HL-60 (cell line): ENCODE measurements around the gene PIP4K2A.

Source experiments
- DNase-seq, 2 experiments: peaks; one replicate each; pipeline ENCODE4 v3.0.0-alpha.2; 2010 to 2020; ENCODE audit warnings: low read depth in 1 of 2, low spot score in 1 of 2
- H3K27ac ChIP-seq: fragments of 250-450 bp; sonication (Bioruptor Pico); replicated peaks from 2 replicates; pipeline ENCODE4 v1.5.1; 2020; ENCODE audit warnings: mild to moderate bottlenecking, moderate library complexity
- H3K27me3 ChIP-seq: fragments of 250-450 bp; sonication (Bioruptor Pico); 2 replicates; pipeline ENCODE4 v1.5.1; 2021; ENCODE audit warnings: mild to moderate bottlenecking, moderate library complexity; ENCODE audit not compliant: insufficient read depth, poor library complexity, severe bottlenecking
- H3K4me3 ChIP-seq: replicated peaks from 2 replicates; pipeline ENCODE4 v1.5.1; 2011; ENCODE audit warnings: mild to moderate bottlenecking, control low read depth, low read length; ENCODE audit not compliant: insufficient read depth
- GABPA ChIP-seq: IDR thresholded peaks from 2 replicates; pipeline ENCODE4 v1.6.1; 2012; ENCODE audit warnings: low read depth
- POLR2AphosphoS5 ChIP-seq: IDR thresholded peaks from 2 replicates; pipeline ENCODE4 v1.6.1; 2012; ENCODE audit warnings: low read depth
- SPI1 ChIP-seq: IDR thresholded peaks from 2 replicates; pipeline ENCODE4 v1.6.1; 2012; ENCODE audit warnings: low read depth, mild to moderate bottlenecking, borderline replicate concordance
- TF ChIP-seq, protein P1 (sequence below): IDR thresholded peaks from one replicate; pipeline ENCODE4 v1.5.1; 2011; ENCODE audit warnings: low read length, control low read depth, inconsistent platforms; ENCODE audit not compliant: insufficient read depth
- TF ChIP-seq, protein P2 (sequence below): IDR thresholded peaks from 2 replicates; pipeline ENCODE4 v1.6.1; 2012; ENCODE audit warnings: low read depth; ENCODE audit not compliant: insufficient replicate concordance

Gene PIP4K2A

DNA sequence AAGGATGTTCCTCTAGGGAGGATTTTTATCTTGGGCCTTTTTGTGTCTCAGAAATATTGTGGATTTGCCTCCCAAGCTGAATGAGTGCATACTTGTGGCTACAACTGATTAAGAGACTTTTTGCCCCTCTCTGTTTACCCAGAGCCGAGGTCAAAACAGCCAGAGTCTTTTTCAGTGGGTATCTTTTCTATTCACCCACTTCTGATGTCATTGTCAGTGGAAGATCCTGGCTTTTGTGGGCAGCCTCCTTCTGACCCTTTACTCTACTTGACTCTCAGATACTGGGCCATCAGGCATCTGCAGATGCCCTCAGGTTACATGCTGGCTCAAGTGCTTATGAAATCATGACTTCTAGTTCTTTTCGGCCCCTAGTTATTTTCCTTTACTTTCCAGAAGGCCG lies 19.6 kb upstream of the PIP4K2A start:
- TF ChIP-seq SPI1 (no peak), POLR2AphosphoS5 (no peak), GABPA (no peak)
- TF ChIP-seq, protein P1, sequence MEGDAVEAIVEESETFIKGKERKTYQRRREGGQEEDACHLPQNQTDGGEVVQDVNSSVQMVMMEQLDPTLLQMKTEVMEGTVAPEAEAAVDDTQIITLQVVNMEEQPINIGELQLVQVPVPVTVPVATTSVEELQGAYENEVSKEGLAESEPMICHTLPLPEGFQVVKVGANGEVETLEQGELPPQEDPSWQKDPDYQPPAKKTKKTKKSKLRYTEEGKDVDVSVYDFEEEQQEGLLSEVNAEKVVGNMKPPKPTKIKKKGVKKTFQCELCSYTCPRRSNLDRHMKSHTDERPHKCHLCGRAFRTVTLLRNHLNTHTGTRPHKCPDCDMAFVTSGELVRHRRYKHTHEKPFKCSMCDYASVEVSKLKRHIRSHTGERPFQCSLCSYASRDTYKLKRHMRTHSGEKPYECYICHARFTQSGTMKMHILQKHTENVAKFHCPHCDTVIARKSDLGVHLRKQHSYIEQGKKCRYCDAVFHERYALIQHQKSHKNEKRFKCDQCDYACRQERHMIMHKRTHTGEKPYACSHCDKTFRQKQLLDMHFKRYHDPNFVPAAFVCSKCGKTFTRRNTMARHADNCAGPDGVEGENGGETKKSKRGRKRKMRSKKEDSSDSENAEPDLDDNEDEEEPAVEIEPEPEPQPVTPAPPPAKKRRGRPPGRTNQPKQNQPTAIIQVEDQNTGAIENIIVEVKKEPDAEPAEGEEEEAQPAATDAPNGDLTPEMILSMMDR, result no peak
- TF ChIP-seq, protein P2, sequence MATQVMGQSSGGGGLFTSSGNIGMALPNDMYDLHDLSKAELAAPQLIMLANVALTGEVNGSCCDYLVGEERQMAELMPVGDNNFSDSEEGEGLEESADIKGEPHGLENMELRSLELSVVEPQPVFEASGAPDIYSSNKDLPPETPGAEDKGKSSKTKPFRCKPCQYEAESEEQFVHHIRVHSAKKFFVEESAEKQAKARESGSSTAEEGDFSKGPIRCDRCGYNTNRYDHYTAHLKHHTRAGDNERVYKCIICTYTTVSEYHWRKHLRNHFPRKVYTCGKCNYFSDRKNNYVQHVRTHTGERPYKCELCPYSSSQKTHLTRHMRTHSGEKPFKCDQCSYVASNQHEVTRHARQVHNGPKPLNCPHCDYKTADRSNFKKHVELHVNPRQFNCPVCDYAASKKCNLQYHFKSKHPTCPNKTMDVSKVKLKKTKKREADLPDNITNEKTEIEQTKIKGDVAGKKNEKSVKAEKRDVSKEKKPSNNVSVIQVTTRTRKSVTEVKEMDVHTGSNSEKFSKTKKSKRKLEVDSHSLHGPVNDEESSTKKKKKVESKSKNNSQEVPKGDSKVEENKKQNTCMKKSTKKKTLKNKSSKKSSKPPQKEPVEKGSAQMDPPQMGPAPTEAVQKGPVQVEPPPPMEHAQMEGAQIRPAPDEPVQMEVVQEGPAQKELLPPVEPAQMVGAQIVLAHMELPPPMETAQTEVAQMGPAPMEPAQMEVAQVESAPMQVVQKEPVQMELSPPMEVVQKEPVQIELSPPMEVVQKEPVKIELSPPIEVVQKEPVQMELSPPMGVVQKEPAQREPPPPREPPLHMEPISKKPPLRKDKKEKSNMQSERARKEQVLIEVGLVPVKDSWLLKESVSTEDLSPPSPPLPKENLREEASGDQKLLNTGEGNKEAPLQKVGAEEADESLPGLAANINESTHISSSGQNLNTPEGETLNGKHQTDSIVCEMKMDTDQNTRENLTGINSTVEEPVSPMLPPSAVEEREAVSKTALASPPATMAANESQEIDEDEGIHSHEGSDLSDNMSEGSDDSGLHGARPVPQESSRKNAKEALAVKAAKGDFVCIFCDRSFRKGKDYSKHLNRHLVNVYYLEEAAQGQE, result no peak
- Histone ChIP-seq H3K27me3 (no peaks in the 10 kb centered on the region), H3K27ac (no peak overlapping the region), H3K4me3 (no peak overlapping the region)
- no peak for DNase-seq

DNA sequence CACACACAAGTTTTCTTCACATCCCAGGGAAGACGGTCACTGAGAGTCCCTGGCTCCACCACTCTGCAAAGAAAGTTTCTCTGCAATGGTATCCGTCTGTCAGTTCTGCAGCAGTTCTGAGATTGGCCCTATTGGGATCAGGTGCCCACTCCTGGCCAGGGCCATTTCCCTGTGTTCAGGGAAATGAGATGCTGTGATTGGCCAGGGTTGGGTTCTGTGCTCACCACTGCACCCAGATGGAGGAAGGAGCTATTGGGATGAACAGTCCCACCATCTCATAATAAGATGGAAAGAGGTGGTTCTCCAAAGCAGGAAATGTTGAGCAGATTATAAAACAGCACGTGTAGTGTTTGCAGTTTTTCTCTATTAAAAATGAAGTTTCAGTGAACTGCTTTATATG lies 13.3 kb upstream of the PIP4K2A start:
- no peak for DNase-seq
- Histone ChIP-seq H3K27ac (no peak overlapping the region), H3K27me3 (no peaks in the 10 kb centered on the region), H3K4me3 (no peak overlapping the region)
- no peak for TF ChIP-seq POLR2AphosphoS5

DNA sequence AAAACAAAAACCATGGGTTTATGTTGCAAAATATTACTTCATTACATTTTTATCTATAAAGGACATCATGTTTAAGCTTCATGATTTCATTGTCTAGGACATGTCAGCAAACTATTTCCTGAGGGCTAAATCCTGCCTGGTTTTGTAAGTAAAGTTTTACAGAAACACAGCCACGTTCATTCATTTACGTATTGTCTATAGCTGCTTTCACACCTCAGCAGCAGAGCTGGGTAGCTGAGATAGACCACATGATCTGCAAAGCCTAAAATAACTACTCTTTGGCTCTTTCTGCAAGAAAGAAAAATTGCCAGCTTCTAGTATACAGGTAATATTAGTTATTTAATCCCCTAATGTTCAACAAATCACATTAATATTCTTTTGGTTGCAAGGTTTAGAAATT lies 12.7 kb upstream of the PIP4K2A start:
- no peak for DNase-seq
- no peaks in the 10 kb centered on the region for H3K27me3 ChIP-seq
- no peak overlapping the region for H3K4me3 ChIP-seq
- TF ChIP-seq POLR2AphosphoS5 (no peak), GABPA (no peak), SPI1 (no peak)
- TF ChIP-seq, protein P2, result no peak
- TF ChIP-seq, protein P1, result no peak
- H3K27ac ChIP-seq, result no peak overlapping the region

DNA sequence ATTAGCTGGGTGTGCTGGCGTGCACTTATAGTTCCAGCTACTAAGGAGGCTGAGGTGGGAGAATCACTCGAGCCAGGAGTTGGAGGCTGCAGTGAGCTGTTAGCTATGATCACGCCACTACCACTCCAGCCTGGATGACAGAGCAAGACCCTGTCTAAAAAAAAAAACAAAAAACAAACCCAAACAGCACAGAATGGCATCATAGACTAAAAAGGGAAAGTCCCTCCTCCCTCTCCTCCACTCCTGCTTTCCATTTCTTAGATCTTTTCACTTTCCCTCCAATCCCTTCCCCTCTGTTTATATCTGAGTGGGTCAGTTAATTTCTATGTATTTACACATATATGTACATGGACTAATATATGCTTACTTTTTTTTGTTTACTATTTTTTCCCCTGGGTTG lies 10.4 kb upstream of the PIP4K2A start:
- Histone ChIP-seq H3K27ac (no peak overlapping the region), H3K4me3 (no peak overlapping the region), H3K27me3 (no peaks in the 10 kb centered on the region)
- DNase-seq, result no peak
- TF ChIP-seq, protein P1, result no peak
- TF ChIP-seq POLR2AphosphoS5, result no peak
- TF ChIP-seq GABPA, result no peak
- TF ChIP-seq, protein P2, result no peak
